CD4-positive, alpha-beta T cell treated with Interleukin-17A for 1 hour (primary cell): ENCODE measurements around the gene CYB5R2.
"Not testable (repeated sequence)": the region's sequence is repeated elsewhere in the genome, so short reads cannot be mapped to it uniquely, and the experiment has no call there.

Experiments
- DNase-seq: peaks from one replicate; pipeline ENCODE4 v3.0.0-alpha.2; 2020

CYB5R2 gene

GRCh38 chr11:7668464-7668863, 4.8 kb downstream of the CYB5R2 start:
- DNase-seq = no peak

GRCh38 chr11:7667460-7667859, 5.8 kb downstream of the CYB5R2 start:
- no peak for DNase-seq

DNA sequence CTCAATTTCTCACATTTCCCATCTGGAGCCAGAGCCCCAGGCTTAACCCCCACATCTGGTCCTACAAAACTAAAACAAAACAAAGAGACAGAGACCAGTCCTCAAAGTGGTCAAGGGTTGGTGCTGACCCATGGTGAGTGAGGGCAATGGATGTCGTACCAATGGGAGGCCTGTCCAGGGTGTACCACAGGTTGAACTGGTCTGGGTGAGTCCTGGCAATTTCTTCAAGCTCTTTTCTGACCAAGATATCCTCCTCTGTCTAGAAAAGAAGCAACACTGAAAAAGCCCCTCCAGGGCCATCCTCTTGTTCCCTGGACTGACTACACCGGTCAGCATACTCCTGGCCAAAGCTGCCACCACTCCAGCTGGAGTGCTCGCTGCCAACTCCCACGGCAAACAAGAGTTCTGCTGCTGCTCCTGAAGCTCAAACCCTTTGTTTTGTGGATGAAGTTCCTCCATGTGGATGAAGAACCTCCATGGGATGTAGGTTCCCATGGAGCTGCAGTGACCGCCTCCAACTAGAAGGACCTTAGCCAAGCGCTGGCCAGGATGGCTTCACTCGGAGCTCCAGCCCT, 6.9 kb downstream of the CYB5R2 start:
- DNase-seq = no peak

DNA sequence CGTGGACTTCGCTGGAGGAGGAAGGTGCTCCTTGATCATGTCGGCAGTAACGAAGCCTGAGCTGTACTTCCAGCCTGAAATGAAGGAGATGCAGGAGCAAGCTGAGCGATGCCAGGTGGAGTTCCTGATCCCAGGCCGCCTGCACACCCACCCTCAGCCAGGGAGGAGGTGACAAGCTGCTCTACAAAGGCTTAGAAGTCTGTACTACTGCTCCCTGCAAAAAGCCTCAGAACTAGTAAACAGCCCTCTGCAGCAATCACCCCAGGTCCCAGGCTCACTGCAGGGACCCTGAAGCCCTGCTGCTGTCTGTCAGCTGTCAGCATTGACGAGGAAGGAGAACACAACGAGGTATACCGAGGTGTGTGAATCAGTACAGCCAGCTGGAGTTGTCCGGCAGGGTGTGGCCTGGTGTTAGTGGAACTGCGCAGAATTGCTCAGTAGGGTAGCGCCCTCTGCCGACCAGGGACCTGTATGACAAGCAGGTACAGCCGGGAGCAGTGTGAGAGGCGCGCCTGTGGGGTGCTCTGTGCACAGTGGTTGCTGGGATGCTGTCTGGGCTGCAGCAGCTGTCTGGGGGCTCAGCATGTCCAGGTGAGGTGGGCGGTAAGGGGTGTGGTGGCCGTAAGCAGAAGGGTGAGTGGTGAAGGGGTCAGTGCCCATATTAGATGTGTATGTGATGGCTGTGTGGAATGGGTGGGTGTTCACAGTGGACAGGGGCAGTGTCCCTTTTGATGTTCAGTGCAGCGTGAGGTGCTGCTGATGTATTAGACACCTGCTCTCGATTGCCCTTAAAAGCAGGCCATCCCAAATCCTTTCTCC, 7.6 kb downstream of the CYB5R2 start:
- DNase-seq = peak; percentile 69

GRCh38 chr11:7664867-7665266, 8.4 kb downstream of the CYB5R2 start:
- no peak for DNase-seq

DNA sequence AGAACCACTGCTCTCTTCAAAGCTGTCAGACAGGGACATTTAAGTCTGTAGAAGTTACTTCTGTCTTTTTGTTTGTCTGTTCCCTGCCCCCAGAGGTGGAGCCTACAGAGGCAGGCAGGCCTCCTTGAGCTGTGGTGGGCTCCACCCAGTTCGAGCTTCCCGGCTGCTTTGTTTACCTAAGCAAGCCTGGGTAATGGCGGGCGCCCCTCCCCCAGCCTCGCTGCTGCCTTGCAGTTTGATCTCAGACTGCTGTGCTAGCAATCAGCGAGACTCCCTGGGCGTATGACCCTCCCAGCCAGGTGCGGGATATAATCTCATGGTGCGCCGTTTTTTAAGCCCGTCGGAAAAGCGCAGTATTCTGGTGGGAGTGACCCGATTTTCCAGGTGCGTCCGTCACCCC, 9.8 kb downstream of the CYB5R2 start:
- DNase-seq = not testable (repeated sequence)

GRCh38 chr11:7657306-7658025, 15.8 kb downstream of the CYB5R2 start:
- peak; percentile 41 for DNase-seq

GRCh38 chr11:7656704-7657103, 16.6 kb downstream of the CYB5R2 start:
- DNase-seq = no peak

DNA sequence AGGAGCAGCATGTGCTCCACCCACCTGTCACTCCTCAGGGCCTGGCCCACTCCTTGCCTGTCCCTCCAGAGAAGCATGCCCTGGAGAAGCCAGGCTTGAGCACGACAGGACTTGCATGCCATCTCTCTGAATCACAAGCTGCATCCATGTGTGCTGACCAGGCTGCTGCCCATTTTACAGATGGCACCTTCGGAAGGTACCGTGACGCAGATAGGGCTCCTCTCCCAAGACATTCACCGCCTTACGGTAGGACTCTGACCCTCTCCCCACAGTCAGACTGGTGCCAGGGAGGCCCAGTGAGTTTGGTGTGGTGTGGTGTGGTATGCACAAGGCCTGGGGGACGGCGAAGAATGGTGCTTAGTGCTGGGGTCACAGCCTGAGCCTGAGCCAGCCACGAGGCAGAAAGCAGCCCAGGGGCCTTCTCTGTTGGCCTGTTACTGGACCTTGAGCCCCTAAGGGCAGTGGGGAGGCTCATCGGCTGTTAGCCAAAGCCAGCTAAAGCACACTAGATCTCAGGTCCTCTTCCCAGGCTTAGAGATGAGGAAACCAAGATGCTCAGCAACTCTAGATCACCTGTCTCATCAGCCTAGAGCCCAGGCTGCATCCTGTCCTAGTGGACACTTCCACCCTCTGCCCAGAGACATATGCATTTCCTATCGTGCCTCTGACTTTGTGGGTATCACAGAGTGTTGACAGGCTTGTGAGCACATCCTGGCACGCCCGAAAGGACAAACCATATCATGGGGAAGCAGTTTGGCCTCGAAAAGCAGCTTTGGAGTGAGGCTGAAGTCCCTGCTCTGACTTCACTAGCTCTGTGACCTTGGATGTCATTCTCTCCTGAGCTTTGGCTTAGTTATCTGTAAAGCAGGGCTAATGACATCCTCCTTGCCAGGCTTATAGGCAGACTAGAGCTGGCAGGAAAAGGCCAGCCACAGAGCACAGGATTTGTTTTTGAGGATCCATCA, 17.8 kb downstream of the CYB5R2 start:
- DNase-seq = no peak

GRCh38 chr11:7654195-7654705, 19.1 kb downstream of the CYB5R2 start:
- DNase-seq = no peak

GRCh38 chr11:7651700-7652099, 21.6 kb downstream of the CYB5R2 start:
- no peak for DNase-seq

- DNase-seq = no peak
Measured at GRCh38 chr11:7651140-7651551, 22.2 kb downstream of the CYB5R2 start.

GRCh38 chr11:7648264-7648663, 25.0 kb downstream of the CYB5R2 start:
- DNase-seq = no peak

DNA sequence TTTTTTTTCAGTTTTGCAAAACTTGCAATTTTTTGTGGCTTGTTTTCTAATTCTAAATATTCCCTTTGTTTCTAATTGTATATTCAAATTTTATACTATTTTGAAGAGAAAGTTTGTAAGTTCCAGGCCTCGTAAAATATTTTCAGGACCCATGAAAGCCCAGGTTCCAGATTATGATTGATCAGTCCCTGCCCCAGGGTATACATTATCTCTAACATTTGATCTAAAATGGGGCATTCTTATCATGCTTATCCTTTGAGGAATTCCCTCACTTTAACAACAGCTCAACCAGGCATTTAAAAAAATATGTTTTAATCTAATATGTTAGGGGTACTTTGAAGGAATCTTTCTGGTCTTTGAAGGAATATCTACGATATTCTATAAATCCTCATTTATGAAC, 26.4 kb downstream of the CYB5R2 start:
- DNase-seq = no peak

GRCh38 chr11:7645206-7645605, 28.1 kb downstream of the CYB5R2 start:
- no peak for DNase-seq

DNA sequence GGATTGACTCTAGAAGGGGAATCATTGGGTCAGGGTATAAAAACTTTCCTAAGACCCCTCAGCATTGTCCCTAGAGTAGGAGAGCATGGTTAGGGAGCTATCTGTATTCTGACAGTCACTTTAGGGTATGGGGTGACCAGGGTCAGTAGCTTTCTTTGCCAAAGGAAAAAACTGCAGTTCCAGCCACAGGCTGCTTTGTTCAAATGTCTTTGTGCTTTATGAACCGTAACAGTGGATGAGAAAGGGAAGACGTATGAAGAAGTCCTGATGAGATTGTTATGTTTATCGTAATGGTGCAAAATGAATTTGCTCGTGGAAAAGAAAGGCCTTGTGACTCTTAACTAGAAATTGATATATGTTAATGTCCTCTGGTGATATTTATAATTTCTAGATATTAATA, 30.0 kb downstream of the CYB5R2 start:
- no peak for DNase-seq

- no peak for DNase-seq
Measured at GRCh38 chr11:7642747-7643146, 30.6 kb downstream of the CYB5R2 start.

DNA sequence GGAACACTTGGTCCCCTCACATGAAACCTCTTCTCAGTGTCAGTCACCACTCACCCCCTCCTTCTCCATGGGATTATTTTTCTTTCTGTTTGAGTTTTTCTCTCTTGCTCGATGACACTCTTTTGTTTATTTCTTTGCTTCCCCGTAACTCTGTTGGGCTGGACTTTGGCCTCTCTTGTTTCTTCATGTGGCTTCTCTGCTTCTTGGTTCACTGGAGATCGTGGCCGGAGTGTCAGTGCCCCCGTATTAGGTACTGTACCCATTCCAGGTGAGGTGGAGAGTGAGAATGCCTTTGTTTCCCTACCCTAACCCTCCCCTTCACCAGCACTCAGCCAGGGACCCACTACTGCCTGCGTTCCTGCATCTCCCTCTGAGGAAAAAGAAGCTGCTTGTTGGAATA, 32.5 kb downstream of the CYB5R2 start:
- DNase-seq = no peak

GRCh38 chr11:7639643-7640025, 33.7 kb downstream of the CYB5R2 start:
- no peak for DNase-seq

GRCh38 chr11:7638710-7639642, 34.3 kb downstream of the CYB5R2 start:
- DNase-seq = no peak

DNA sequence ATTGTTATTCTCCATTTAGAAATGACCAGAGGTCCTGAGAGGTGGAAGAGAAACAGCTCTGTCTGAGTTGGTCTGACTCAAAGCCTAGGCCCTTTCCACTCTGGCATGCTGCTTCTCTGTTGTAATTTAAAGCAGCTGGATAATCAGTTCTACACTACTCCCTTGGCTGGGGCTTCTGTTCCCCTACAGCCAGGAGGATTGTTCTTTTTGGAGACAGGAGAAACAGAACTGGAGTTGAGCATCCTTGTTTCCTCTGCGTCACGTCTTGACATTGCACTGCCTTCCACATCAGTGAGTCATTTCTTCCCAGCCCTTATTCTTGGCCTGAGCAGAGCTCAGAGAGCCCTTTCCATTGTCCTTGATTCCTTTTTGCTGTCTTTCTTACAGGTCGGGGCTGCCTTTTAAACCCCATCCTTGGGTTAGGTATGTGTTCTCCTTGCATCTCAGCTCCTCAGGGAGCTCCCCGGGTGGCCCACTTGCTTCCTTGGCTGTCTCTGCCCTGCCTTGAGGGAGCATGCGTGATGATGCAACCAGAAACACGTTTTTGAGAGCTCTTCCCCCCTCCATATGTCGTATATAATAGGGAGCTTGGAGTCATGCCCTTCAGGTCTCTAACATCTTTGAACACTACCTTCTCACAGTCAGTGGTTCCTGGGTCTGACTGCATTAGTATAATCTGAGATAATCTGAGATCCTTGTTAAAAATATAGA, 35.7 kb downstream of the CYB5R2 start:
- DNase-seq = no peak
